ENCODE data around the gene LITAF. TPM values are rescaled to one million over a fixed set of nuclear protein-coding genes. Genes with fewer than 3 reads are reported as not detected.

LITAF gene
- total and polyA plus RNA-seq, 7 experiments from 2014 or later: 126 to 563 (median 264) TPM

DNA sequence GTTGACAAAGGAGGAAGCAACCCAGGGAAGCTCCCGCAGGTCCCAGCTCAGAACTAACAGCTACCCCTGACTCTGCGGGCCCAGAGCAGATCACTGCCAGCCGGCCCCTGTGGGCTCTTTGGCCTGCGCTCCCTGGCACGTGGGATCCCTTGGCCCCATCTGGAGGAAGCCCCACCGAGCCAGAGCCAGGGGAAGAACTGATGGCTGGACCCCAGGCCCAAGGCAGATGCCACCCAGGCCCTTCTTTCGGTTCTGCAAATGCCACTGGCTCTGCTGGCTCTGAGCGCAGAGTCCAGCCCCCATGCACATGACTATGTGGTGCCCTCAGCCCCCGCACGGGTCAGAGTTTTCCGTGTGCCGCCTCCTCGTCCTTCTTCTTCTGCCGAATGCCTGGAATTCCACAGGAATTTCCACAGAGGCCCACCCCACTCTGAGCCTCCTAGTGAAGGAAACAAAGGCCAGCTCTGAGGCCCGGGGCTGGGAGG lies 45.8 kb upstream of the LITAF start:
- Histone ChIP-seq H3K27ac (ENCODE audit: low read depth, low read length) (no peak overlapping the region), H3K4me3 (ENCODE audit: low read length) (no peak overlapping the region), H3K9me3 (ENCODE audit: control insufficient read depth in 2 of 3, low read length in 3 of 3) (no peaks in the 10 kb centered on the region), H3K36me3 (ENCODE audit: control insufficient read depth in 2 of 3, insufficient read depth in 3 of 3, low read length in 3 of 3) (no peaks in the 10 kb centered on the region), H3K4me1 (ENCODE audit: control insufficient read depth in 2 of 2, insufficient read depth in 2 of 2, low read length in 2 of 2) (peaks cover 0 to 17% of the 10 kb centered on the region in 2 donors), H3K27me3 (ENCODE audit: control insufficient read depth in 2 of 2, insufficient read depth in 2 of 2, low read length in 2 of 2) (no peaks in the 10 kb centered on the region)
- H3K9me3 Mint-ChIP-seq: no peaks in the 10 kb centered on the region
- DNase-seq: no peak
- H3K27ac Mint-ChIP-seq: no peak overlapping the region
- ChIA-PET POLR2A (interaction anchor here (1.2 kb wide), 1 partner anchor 11 kb away, joined by 4 read pairs; no protein-coding TSS in a partner anchor), CTCF (interaction anchor here (2.1 kb wide), 1 partner anchor 8 kb away, joined by 10 read pairs; no protein-coding TSS in a partner anchor)
- H3K4me1 Mint-ChIP-seq: peaks cover 24 to 53% (median 45%) of the 10 kb centered on the region in 7 donors
- no peaks in the 10 kb centered on the region for H3K36me3 Mint-ChIP-seq
- no peak overlapping the region for H3K4me3 Mint-ChIP-seq
- intact Hi-C loops (cut with micrococcal nuclease): no loop called here
- ATAC-seq: no peak
- peaks cover 0 to 19% (median 0%) of the 10 kb centered on the region in 5 donors for H3K27me3 Mint-ChIP-seq

DNA sequence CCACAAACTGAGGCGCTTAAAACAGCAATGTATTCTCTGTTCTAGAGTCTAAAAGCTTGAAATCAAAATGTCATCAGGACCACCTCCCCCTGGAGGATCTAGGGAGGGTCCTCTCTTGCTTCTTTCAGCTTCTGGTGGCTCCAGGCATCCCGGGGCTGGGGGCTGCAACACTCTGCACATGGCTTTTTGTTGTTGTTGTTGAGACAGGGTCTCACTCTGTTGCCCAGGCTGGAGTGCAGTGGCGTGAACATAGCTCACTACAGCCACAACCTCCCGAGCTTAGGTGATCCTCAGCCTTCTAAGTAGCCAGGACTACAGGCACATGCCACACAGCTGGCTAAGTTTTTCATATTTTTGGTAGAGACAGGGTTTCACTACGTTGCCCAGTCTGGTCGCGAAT lies 44.5 kb upstream of the LITAF start:
- Histone ChIP-seq H3K4me3 (ENCODE audit: low read length) (no peak overlapping the region), H3K4me1 (ENCODE audit: control insufficient read depth in 2 of 2, insufficient read depth in 2 of 2, low read length in 2 of 2) (peaks cover 0 to 17% of the 10 kb centered on the region in 2 donors), H3K9me3 (ENCODE audit: control insufficient read depth in 2 of 3, low read length in 3 of 3) (no peaks in the 10 kb centered on the region), H3K27me3 (ENCODE audit: control insufficient read depth in 2 of 2, insufficient read depth in 2 of 2, low read length in 2 of 2) (no peaks in the 10 kb centered on the region), H3K27ac (ENCODE audit: low read depth, low read length) (no peak overlapping the region), H3K36me3 (ENCODE audit: control insufficient read depth in 2 of 3, insufficient read depth in 3 of 3, low read length in 3 of 3) (no peaks in the 10 kb centered on the region)
- H3K9me3 Mint-ChIP-seq: no peaks in the 10 kb centered on the region
- H3K4me1 Mint-ChIP-seq: peaks cover 24 to 54% (median 42%) of the 10 kb centered on the region in 7 donors
- DNase-seq: no peak
- no peak for ATAC-seq
- H3K4me3 Mint-ChIP-seq: peak overlapping the region in 1 of 10 donors; percentile 66
- H3K27me3 Mint-ChIP-seq: peaks cover 0 to 18% (median 0%) of the 10 kb centered on the region in 5 donors
- intact Hi-C loops (cut with micrococcal nuclease): no loop called here
- H3K27ac Mint-ChIP-seq: peak overlapping the region in 5 of 9 donors; percentile 28 to 73 (median 36)
- ChIA-PET CTCF (interaction anchor here (0.9 to 2.1 kb wide), 3 partner anchors 9 to 70 kb away, joined by 3 to 10 read pairs (median 3); no protein-coding TSS in a partner anchor), POLR2A (interaction anchor here (1.0 to 1.9 kb wide), 6 partner anchors 9 to 71 kb away, joined by 3 to 14 read pairs (median 4); no protein-coding TSS in a partner anchor)
- H3K36me3 Mint-ChIP-seq: no peaks in the 10 kb centered on the region

DNA sequence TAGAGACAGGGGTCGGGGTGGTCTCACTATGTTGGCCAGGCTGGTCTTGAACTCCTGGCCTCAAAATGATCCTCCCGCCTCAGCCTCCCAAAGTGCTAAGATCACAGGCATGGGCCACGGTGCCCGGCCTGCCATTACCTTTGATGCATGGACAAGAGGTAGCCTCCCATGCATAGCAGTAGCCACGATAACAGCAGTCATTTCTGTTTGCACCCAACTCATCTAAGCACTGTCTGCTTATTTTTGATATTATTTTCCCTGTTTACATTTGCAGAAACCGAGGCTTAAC lies 44.0 kb upstream of the LITAF start:
- Mint-ChIP-seq H3K27me3 (peaks cover 0 to 13% (median 0%) of the 10 kb centered on the region in 5 donors), H3K36me3 (no peaks in the 10 kb centered on the region), H3K4me3 (peak overlapping the region in 3 of 10 donors; percentile 27 to 66 (median 50)), H3K9me3 (no peaks in the 10 kb centered on the region), H3K4me1 (peaks cover 26 to 55% (median 42%) of the 10 kb centered on the region in 7 donors), H3K27ac (peak overlapping the region in 7 of 9 donors; percentile 34 to 90 (median 69))
- ATAC-seq (no peak), DNase-seq (no peak)
- CTCF ChIA-PET: interaction anchor here (0.8 to 2.1 kb wide), 4 partner anchors 10 to 99 kb away, joined by 3 to 10 read pairs (median 4); no protein-coding TSS in a partner anchor
- POLR2A ChIA-PET: interaction anchor here (1.0 to 1.9 kb wide), 6 partner anchors 9 to 70 kb away, joined by 3 to 14 read pairs (median 4); no protein-coding TSS in a partner anchor
- no peak overlapping the region for H3K4me3 ChIP-seq (ENCODE audit: low read length)
- H3K27ac ChIP-seq (ENCODE audit: low read depth, low read length): no peak overlapping the region
- H3K27me3 ChIP-seq (ENCODE audit: control insufficient read depth in 2 of 2, insufficient read depth in 2 of 2, low read length in 2 of 2): no peaks in the 10 kb centered on the region
- H3K9me3 ChIP-seq (ENCODE audit: control insufficient read depth in 2 of 3, low read length in 3 of 3): no peaks in the 10 kb centered on the region
- H3K4me1 ChIP-seq (ENCODE audit: control insufficient read depth in 2 of 2, insufficient read depth in 2 of 2, low read length in 2 of 2): peaks cover 0 to 19% of the 10 kb centered on the region in 2 donors
- intact Hi-C loops (cut with micrococcal nuclease): no loop called here
- H3K36me3 ChIP-seq (ENCODE audit: control insufficient read depth in 2 of 3, insufficient read depth in 3 of 3, low read length in 3 of 3): no peaks in the 10 kb centered on the region

DNA sequence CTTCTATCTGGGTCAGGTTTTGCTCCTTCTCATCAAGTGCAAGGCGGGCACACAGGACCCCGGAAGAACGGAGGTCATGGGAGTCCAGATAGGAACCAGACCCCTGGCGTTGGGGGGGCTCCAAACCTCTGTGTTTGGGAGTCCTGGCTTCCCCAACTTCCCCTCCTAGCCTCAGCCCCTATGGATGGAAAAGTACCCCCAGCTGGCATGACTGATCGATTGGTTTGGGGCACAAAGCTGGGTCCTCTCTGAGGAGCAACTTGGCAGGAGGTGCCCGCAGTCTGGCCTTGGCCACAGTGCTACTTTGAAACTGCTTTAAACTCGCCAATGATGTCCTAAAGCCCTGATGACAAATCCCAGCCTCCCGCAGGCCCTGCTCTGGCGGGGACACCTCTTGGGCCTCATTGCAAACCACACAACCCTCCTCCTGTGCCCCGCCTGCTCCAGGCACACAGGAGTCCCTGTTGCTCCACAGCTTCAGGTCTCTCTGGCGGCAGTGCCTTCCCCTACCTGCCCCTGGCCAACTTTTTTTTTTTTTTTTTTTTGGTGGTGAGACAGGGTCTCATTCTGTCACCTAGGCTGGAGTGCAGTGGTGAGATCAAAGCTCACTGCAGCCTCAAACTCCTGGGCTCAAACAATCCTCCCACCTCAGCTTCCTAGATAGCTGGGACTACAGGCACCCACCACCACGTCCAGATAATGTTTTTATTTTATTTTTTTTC lies 43.5 kb upstream of the LITAF start:
- Mint-ChIP-seq H3K36me3 (no peaks in the 10 kb centered on the region), H3K27me3 (peaks cover 0 to 10% (median 0%) of the 10 kb centered on the region in 5 donors), H3K9me3 (no peaks in the 10 kb centered on the region), H3K27ac (peak overlapping the region in 8 of 9 donors; percentile 34 to 92 (median 77)), H3K4me1 (peaks cover 31 to 59% (median 47%) of the 10 kb centered on the region in 7 donors), H3K4me3 (peak overlapping the region in 8 of 10 donors; percentile 21 to 66 (median 46))
- H3K36me3 ChIP-seq (ENCODE audit: control insufficient read depth in 2 of 3, insufficient read depth in 3 of 3, low read length in 3 of 3): no peaks in the 10 kb centered on the region
- H3K9me3 ChIP-seq (ENCODE audit: control insufficient read depth in 2 of 3, low read length in 3 of 3): no peaks in the 10 kb centered on the region
- H3K4me1 ChIP-seq (ENCODE audit: control insufficient read depth in 2 of 2, insufficient read depth in 2 of 2, low read length in 2 of 2): peaks cover 0 to 24% of the 10 kb centered on the region in 2 donors
- ATAC-seq: no peak
- no peak overlapping the region for H3K4me3 ChIP-seq (ENCODE audit: low read length)
- no peak for DNase-seq
- ChIA-PET POLR2A (interaction anchor here (0.9 to 1.9 kb wide), 5 partner anchors 8 to 70 kb away, joined by 3 to 14 read pairs (median 4); no protein-coding TSS in a partner anchor), CTCF (interaction anchor here (0.6 to 2.1 kb wide), 8 partner anchors 10 to 169 kb away, joined by 3 to 10 read pairs (median 4); no protein-coding TSS in a partner anchor)
- H3K27ac ChIP-seq (ENCODE audit: low read depth, low read length): no peak overlapping the region
- H3K27me3 ChIP-seq (ENCODE audit: control insufficient read depth in 2 of 2, insufficient read depth in 2 of 2, low read length in 2 of 2): no peaks in the 10 kb centered on the region
- intact Hi-C loops (cut with micrococcal nuclease): no loop called here

DNA sequence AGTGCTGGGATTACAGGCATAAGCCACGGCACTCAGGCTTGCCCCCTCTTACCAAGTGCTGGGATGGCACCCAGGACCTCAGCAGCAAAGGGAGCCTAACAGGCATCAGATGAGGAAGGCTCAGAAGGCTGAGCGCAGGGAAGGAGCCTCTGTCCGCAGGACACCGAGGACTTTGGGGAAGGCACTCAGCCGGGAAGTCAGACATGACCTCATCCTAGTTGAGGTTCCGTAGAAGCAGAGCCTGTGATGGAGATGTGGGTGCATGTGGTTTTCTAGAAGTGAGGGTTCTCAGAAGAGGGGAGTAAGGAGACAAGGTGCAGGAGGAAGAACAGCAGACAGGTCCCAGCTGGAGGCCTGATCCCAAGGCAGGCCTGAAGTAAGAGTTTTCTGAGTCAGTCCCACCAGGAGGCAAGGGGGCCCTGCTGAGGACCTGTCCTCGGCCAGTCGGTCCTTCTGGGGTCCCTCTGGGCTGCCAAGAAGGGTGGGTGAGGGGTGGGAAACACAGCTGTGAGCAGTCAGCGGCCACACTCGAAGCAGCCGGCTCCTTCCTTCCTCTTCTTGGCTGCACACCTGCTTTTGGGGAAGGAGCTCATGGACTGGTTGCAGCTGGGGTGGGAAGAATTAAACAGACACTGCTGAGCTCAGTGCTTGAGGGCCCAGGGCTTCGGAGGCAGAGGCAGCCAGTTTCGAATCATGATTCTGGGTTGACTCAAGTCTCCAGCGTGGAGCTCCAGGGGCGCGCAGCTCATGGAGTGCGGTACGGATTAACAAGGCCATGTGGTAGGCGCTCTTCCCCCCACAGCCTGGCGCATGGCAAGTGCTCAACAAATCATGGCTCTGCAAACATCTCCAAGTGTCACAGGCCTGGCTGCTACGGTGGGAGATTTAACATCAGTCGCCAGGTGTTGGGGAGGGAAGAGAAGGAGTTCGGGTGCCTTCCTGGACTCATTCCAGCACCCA lies 42.6 kb upstream of the LITAF start:
- Mint-ChIP-seq H3K36me3 (no peaks in the 10 kb centered on the region), H3K9me3 (peaks cover 0 to under 1% (median 0%) of the 10 kb centered on the region in 11 donors), H3K27me3 (peaks cover 0 to 6% (median 0%) of the 10 kb centered on the region in 5 donors), H3K27ac (peak overlapping the region; percentile 3 to 97 (median 79)), H3K4me1 (peaks cover 36 to 63% (median 53%) of the 10 kb centered on the region in 7 donors), H3K4me3 (peak overlapping the region in 9 of 10 donors; percentile 24 to 74 (median 63))
- Histone ChIP-seq H3K27ac (ENCODE audit: low read depth, low read length) (no peak overlapping the region), H3K36me3 (ENCODE audit: control insufficient read depth in 2 of 3, insufficient read depth in 3 of 3, low read length in 3 of 3) (no peaks in the 10 kb centered on the region), H3K4me1 (ENCODE audit: control insufficient read depth in 2 of 2, insufficient read depth in 2 of 2, low read length in 2 of 2) (peaks cover 7 to 32% of the 10 kb centered on the region in 2 donors), H3K4me3 (ENCODE audit: low read length) (no peak overlapping the region), H3K27me3 (ENCODE audit: control insufficient read depth in 2 of 2, insufficient read depth in 2 of 2, low read length in 2 of 2) (no peaks in the 10 kb centered on the region), H3K9me3 (ENCODE audit: control insufficient read depth in 2 of 3, low read length in 3 of 3) (no peaks in the 10 kb centered on the region)
- DNase-seq (peak in 1 of 9 donors; percentile 26), ATAC-seq (peak; percentile 37)
- CTCF ChIA-PET: interaction anchor here (0.6 to 1.2 kb wide), 6 partner anchors 12 to 170 kb away, joined by 3 to 5 read pairs (median 4); no protein-coding TSS in a partner anchor
- POLR2A ChIA-PET: interaction anchor here (0.7 to 1.9 kb wide), 5 partner anchors 7 to 41 kb away, joined by 3 to 14 read pairs (median 4); no protein-coding TSS in a partner anchor
- intact Hi-C loops (cut with micrococcal nuclease): no loop called here
